Heart left ventricle (tissue), 13 donors: ENCODE results near the gene DNAAF6.

Experiments
- POLR2A ChIP-seq, 2 donors: fragments of 450-650 bp; IDR thresholded peaks; one replicate each; pipeline ENCODE4 v1.6.1; 2017; ENCODE audit warnings: antibody characterized with exemption in 2 of 2, mild to moderate bottlenecking in 2 of 2, moderate library complexity in 2 of 2
- TF ChIP-seq, protein P1 (sequence below), 12 donors: fragments of 200-600 bp; sonication (generic) in 4 of 12; IDR thresholded peaks; one replicate each; pipeline versions ENCODE4 v1.5.0 to v1.8.0; 2018 to 2022; ENCODE audit warnings: antibody characterized with exemption in 12 of 12, mild to moderate bottlenecking in 5 of 12
- donor health status: ischemic (EF 13 %, LVEDD 7.1; RV severe dilation, severe dysfunction).
- donor health status: DM: no; HTN: yes; CAD: no.
- donor health status: DM: no; HTN: no; CAD: no.
- donor health status: ischemic (EF 25% LVEDD 6.9; RV normal size, moderate dysfunction).
- donor health status: ischemic (EF 25% LVEDD 5.7; RV mildly dilated, moderate dysfunction).
- donor health status: ischemic (EF 35%, LVEDD 5.7; RV mildly dilated, moderate dysfunction).
- donor health status: nonischemic (EF 11% LVEDD 7.7; RV severe dilation, severe dysfunction).
- donor health status: DM: yes; HTN: yes; CAD: no.
- donor health status: PGD.
- donor health status: ischemic (EF 29% LVEDD 5.4; RV normal size, mild dysfunction).
- donor health status: nonischemic (EF 23%, LVEDD 6.1; RV moderate dilation, normal function).

DNA sequence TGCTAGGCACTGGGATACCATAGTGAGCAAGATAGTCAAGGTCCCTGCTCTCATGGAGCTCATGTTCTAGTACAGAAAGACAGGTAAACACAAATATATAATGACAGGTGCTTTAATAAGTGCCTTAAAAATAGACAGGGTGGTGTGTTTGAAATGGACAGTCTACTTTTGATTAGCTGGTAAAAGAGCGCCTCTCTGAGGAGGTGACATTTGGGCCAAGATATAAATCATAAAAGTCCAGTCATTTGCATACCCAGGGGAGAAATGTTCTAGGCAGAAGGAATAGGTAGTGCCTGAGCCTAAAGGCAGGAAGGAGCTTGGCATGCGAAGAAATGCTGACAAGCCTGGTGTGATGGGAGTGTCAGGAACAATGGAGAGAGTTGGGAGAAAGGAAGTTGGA, 83.6 kb downstream of the DNAAF6 start:
- TF ChIP-seq POLR2A (IDR thresholded peaks at IDR 0.05), result no peak
- TF ChIP-seq, protein P1, sequence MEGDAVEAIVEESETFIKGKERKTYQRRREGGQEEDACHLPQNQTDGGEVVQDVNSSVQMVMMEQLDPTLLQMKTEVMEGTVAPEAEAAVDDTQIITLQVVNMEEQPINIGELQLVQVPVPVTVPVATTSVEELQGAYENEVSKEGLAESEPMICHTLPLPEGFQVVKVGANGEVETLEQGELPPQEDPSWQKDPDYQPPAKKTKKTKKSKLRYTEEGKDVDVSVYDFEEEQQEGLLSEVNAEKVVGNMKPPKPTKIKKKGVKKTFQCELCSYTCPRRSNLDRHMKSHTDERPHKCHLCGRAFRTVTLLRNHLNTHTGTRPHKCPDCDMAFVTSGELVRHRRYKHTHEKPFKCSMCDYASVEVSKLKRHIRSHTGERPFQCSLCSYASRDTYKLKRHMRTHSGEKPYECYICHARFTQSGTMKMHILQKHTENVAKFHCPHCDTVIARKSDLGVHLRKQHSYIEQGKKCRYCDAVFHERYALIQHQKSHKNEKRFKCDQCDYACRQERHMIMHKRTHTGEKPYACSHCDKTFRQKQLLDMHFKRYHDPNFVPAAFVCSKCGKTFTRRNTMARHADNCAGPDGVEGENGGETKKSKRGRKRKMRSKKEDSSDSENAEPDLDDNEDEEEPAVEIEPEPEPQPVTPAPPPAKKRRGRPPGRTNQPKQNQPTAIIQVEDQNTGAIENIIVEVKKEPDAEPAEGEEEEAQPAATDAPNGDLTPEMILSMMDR (IDR thresholded peaks at IDR 0.05), result no peak
